A549 (cell line): ENCODE results near the gene USP25. TPM values are rescaled to one million over a fixed set of nuclear protein-coding genes. Genes with fewer than 3 reads are reported as not detected.

ENCODE experiments used
- ATAC-seq, 2 experiments: fragments of 200-7000 bp in 1 of 2; fragments of >200 bp in 1 of 2; cut with Nextera tagmentation in 1 of 2; cut with Tn5 transposase in 1 of 2; 3 replicates each; pipeline versions ENCODE4 v1.8.0 to v1.9.1; 2018 to 2020; ENCODE audit warnings: mild to moderate bottlenecking in 1 of 2, moderate library complexity in 1 of 2
- CTCF ChIA-PET: fragments of 300-600 bp; sonication (Branson Sonifier 250); formaldehyde crosslinking; extraction: SDS; loops from one replicate; lab custom pipeline; 2021; ENCODE audit warnings: antibody characterized with exemption, inconsistent platforms; lab: Yijun Ruan, JAX
- POLR2A ChIA-PET: fragments of 350-600 bp; formaldehyde crosslinking; extraction: SDS; loops from one replicate; lab custom pipeline; 2021; ENCODE audit warnings: antibody characterized with exemption, inconsistent platforms; lab: Yijun Ruan, JAX
- DNase-seq, 2 experiments: peaks; one replicate each; pipeline versions ENCODE4 v3.0.0 to v3.0.0-alpha.2; 2011 to 2016; ENCODE audit warnings: low read depth in 1 of 2, low spot score in 1 of 2
- FAIRE-seq: peaks from 2 replicates; lab custom pipeline; 2011; peaks lifted over from hg19 to GRCh38; lab: Jason Lieb, UNC
- H3K27ac ChIP-seq, 2 experiments: fragments of >200 bp; sonication (Bioruptor Twin); formaldehyde crosslinking; 3 replicates each; pipeline ENCODE4 v1.5.1; 2016 to 2017
- H3K4me1 ChIP-seq: fragments of >200 bp; sonication (Bioruptor Twin); formaldehyde crosslinking; 3 replicates; pipeline ENCODE4 v1.6.1; 2016
- H3K4me2 ChIP-seq: fragments of >200 bp; sonication (Bioruptor Twin); formaldehyde crosslinking; 3 replicates; pipeline ENCODE4 v1.6.1; 2016
- H3K4me3 ChIP-seq: fragments of >200 bp; sonication (Bioruptor Twin); formaldehyde crosslinking; 3 replicates; pipeline ENCODE4 v1.5.1; 2016
- H3K9me3 ChIP-seq: fragments of >200 bp; sonication (Bioruptor Twin); formaldehyde crosslinking; 3 replicates; pipeline ENCODE4 v1.6.1; 2016
- BHLHE40 ChIP-seq: IDR thresholded peaks from 2 replicates; pipeline ENCODE4 v1.6.1; 2012; ENCODE audit warnings: low read depth, low read length, inconsistent platforms
- CBX2 ChIP-seq: fragments of 200-600 bp; sonication (generic); IDR thresholded peaks from 2 replicates; pipeline ENCODE4 v1.6.1; 2016; ENCODE audit warnings: low read depth, mild to moderate bottlenecking, borderline replicate concordance
- EHF ChIP-seq: fragments of 250-450 bp; sonication (Bioruptor Pico); IDR thresholded peaks from 2 replicates; pipeline ENCODE4 v1.5.0; 2020; ENCODE audit warnings: mild to moderate bottlenecking
- EHMT2 ChIP-seq: fragments of 200-600 bp; sonication (generic); IDR thresholded peaks from 2 replicates; pipeline ENCODE4 v1.6.1; 2016; ENCODE audit warnings: antibody characterized with exemption, low read depth, mild to moderate bottlenecking, moderate library complexity
- ESRRA ChIP-seq: fragments of 150-350 bp; IDR thresholded peaks from 2 replicates; pipeline ENCODE4 v1.6.1; 2014; ENCODE audit warnings: mild to moderate bottlenecking, low read length, borderline replicate concordance
- FOXS1 ChIP-seq: fragments of 250-450 bp; sonication (Bioruptor Pico); IDR thresholded peaks from 2 replicates; pipeline ENCODE4 v1.5.0; 2020; ENCODE audit warnings: mild to moderate bottlenecking, moderate library complexity
- HDAC2 ChIP-seq: fragments of 200-600 bp; sonication (generic); IDR thresholded peaks from 2 replicates; pipeline ENCODE4 v1.6.1; 2016
- HOXA7 ChIP-seq: fragments of 250-450 bp; sonication (Bioruptor Pico); IDR thresholded peaks from 2 replicates; pipeline ENCODE4 v1.5.0; 2020; ENCODE audit warnings: mild to moderate bottlenecking, moderate library complexity
- HOXB5 ChIP-seq: fragments of 250-450 bp; sonication (Bioruptor Pico); IDR thresholded peaks from 2 replicates; pipeline ENCODE4 v1.5.0; 2020; ENCODE audit warnings: mild to moderate bottlenecking, moderate library complexity
- JUN ChIP-seq, 2 experiments: fragments of >200 bp; sonication (Bioruptor Twin); formaldehyde crosslinking; IDR thresholded peaks; 2 replicates in 1 of 2; 3 replicates in 1 of 2; pipeline ENCODE4 v1.6.1; 2016 to 2017
- JUNB ChIP-seq: fragments of >200 bp; sonication (Bioruptor Twin); formaldehyde crosslinking; IDR thresholded peaks from 2 replicates; pipeline ENCODE4 v1.6.1; 2016
- MAFK ChIP-seq: fragments of 450-650 bp; IDR thresholded peaks from 2 replicates; pipeline ENCODE4 v1.6.1; 2014; ENCODE audit not compliant: partially characterized antibody
- MAZ ChIP-seq: fragments of 150-350 bp; IDR thresholded peaks from 2 replicates; pipeline ENCODE4 v1.6.1; 2014; ENCODE audit warnings: antibody characterized with exemption, low read depth, low read length, borderline replicate concordance
- NR3C1 ChIP-seq: fragments of >200 bp; sonication (Bioruptor Twin); formaldehyde crosslinking; IDR thresholded peaks from 3 replicates; pipeline ENCODE4 v1.6.1; 2017
- PHF8 ChIP-seq: fragments of 200-600 bp; sonication (generic); IDR thresholded peaks from 2 replicates; pipeline ENCODE4 v1.6.1; 2016; ENCODE audit warnings: low read depth, mild to moderate bottlenecking, antibody characterized with exemption, moderate library complexity, borderline replicate concordance
- POLR2A ChIP-seq: IDR thresholded peaks from 2 replicates; pipeline ENCODE4 v1.6.1; 2012; ENCODE audit warnings: mild to moderate bottlenecking, low read length
- POLR2AphosphoS2 ChIP-seq: conservative IDR thresholded peaks from 2 replicates; pipeline ENCODE4 v1.6.1; 2012; ENCODE audit warnings: low read length, improper control_type of control experiment, inconsistent platforms
- RARB ChIP-seq: fragments of 250-450 bp; sonication (Bioruptor Pico); IDR thresholded peaks from 2 replicates; pipeline ENCODE4 v1.8.0; 2021; ENCODE audit warnings: mild to moderate bottlenecking, moderate library complexity
- RFX5 ChIP-seq: fragments of 450-650 bp; IDR thresholded peaks from 2 replicates; pipeline ENCODE4 v1.7.1; 2014; ENCODE audit warnings: antibody characterized with exemption, mild to moderate bottlenecking, moderate library complexity
- SMC3 ChIP-seq: fragments of >200 bp; sonication (Bioruptor Twin); formaldehyde crosslinking; IDR thresholded peaks from 3 replicates; pipeline ENCODE4 v1.6.1; 2018; ENCODE audit warnings: inconsistent platforms
- ZNF302 ChIP-seq: fragments of 250-450 bp; sonication (Bioruptor Pico); IDR thresholded peaks from 2 replicates; pipeline ENCODE4 v1.9.0; 2021; ENCODE audit warnings: inconsistent platforms, mild to moderate bottlenecking, moderate library complexity
- ZSCAN20 ChIP-seq: fragments of 250-450 bp; sonication (Bioruptor Pico); IDR thresholded peaks from 2 replicates; pipeline ENCODE4 v1.8.0; 2022; ENCODE audit warnings: mild to moderate bottlenecking, moderate library complexity
- whole genome bisulfite sequencing: methylation state at CpG from one replicate; pipeline ENCODE4 v1.1.6; 2017; ENCODE audit errors: missing lambda C conversion rate; 5-methylcytosine and 5-hydroxymethylcytosine counted together
- polyA plus RNA-seq, 4 experiments: library from polyadenylated mRNA; depleted of rRNA in 3 of 4; stranded (reverse); fragments of >200 nt; fragmentation: RNase III in 1 of 4; extraction: RNeasy Plus Mini Kit Qiagen cat#74134 plus additional on column Dnase treatment in 1 of 4; gene quantifications; 2 replicates in 3 of 4; 3 replicates in 1 of 4; pipeline ENCODE4 v1.2.3, GENCODE V29; 2011 to 2017
- TF ChIP-seq, protein P1 (sequence below): fragments of 150-350 bp; IDR thresholded peaks from 2 replicates; pipeline ENCODE4 v1.6.1; 2014; ENCODE audit warnings: low read depth, mild to moderate bottlenecking, low read length
- TF ChIP-seq, protein P2 (sequence below): fragments of 250-450 bp; sonication (Bioruptor Pico); IDR thresholded peaks from 2 replicates; pipeline ENCODE4 v1.5.0; 2020; ENCODE audit warnings: low read depth, mild to moderate bottlenecking, moderate library complexity
- TF ChIP-seq, protein P3 (sequence below): IDR thresholded peaks from 2 replicates; pipeline ENCODE4 v1.6.1; 2012
- TF ChIP-seq, protein P4 (sequence below): fragments of 200-600 bp; sonication (generic); IDR thresholded peaks from 2 replicates; pipeline ENCODE4 v1.6.1; 2016; ENCODE audit warnings: antibody characterized with exemption, mild to moderate bottlenecking, moderate library complexity
- TF ChIP-seq, protein P5 (sequence below): fragments of 250-450 bp; sonication (Bioruptor Pico); IDR thresholded peaks from 2 replicates; pipeline ENCODE4 v1.5.0; 2021; ENCODE audit warnings: mild to moderate bottlenecking, moderate library complexity, borderline replicate concordance

USP25 gene
- polyA plus RNA-seq, 2 of the 4 experiments (the other 2 are of a cell fraction): 15.3 to 33.5 TPM

DNA sequence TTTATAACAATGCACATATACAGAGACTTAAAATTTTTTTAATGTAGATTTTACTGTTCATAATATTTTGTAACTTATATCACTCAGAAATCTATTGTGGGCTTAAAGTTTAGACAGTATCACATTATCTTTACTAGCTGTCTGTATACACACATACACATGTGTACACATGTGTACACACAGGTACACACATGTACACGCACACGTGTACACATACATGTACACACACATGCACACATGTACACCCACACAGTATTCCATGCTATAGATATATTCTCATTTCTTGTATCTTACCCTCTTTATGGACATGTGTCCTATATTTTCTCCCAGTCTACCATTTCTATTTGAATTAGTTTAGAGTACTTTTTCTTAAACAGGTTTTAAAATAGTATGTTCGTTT is 123.3 kb downstream of the USP25 start:
- Histone ChIP-seq H3K4me1 (peaks cover 28% of the 10 kb centered on the region), H3K4me2 (no peak overlapping the region), H3K9me3 (no peaks in the 10 kb centered on the region), H3K27ac (no peak overlapping the region), H3K4me3 (no peak overlapping the region)
- DNase-seq: no peak
- FAIRE-seq: no peak
- WGBS: 93% methylated on average over 3 of the region's 3 CpGs
- POLR2A ChIA-PET: no interaction called here
- CTCF ChIA-PET: no interaction called here
- ATAC-seq: no peak
- TF ChIP-seq HOXA7 (no peak), EHMT2 (no peak), JUNB (no peak), POLR2AphosphoS2 (no peak), POLR2A (no peak), PHF8 (no peak), RFX5 (no peak), HDAC2 (no peak), FOXS1 (CRISPR knock-in tag) (no peak), ZSCAN20 (CRISPR knock-in tag) (no peak), EHF (CRISPR knock-in tag) (no peak), ESRRA (no peak)
- TF ChIP-seq, protein P1, sequence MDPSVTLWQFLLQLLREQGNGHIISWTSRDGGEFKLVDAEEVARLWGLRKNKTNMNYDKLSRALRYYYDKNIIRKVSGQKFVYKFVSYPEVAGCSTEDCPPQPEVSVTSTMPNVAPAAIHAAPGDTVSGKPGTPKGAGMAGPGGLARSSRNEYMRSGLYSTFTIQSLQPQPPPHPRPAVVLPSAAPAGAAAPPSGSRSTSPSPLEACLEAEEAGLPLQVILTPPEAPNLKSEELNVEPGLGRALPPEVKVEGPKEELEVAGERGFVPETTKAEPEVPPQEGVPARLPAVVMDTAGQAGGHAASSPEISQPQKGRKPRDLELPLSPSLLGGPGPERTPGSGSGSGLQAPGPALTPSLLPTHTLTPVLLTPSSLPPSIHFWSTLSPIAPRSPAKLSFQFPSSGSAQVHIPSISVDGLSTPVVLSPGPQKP: no peak
- TF ChIP-seq, protein P2, sequence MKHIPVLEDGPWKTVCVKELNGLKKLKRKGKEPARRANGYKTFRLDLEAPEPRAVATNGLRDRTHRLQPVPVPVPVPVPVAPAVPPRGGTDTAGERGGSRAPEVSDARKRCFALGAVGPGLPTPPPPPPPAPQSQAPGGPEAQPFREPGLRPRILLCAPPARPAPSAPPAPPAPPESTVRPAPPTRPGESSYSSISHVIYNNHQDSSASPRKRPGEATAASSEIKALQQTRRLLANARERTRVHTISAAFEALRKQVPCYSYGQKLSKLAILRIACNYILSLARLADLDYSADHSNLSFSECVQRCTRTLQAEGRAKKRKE (CRISPR knock-in tag): no peak

DNA sequence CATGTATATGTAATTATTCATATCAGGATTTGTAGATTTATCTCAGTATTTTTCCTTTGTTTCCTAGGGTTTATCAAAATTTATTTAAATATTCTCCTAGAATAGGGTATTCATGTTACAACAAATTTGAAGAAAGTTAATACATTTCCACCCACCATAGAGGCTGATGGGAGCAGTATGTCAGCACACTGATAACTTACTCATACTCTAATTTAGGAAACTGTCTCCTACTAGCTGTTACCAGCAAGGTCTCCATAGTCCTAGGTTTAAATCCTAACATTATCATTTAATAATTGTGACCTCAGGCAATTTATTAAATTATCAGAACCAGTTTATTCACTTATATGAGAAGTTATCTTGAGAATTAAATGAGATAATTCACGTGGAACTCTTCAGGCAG is 127.0 kb downstream of the USP25 start:
- no peak for FAIRE-seq
- H3K4me1 ChIP-seq: no peaks in the 10 kb centered on the region; the same call in 2 of the 3 replicates
- H3K4me2 ChIP-seq: no peak overlapping the region
- TF ChIP-seq HOXB5 (CRISPR knock-in tag) (no peak), CBX2 (no peak), NR3C1 (no peak), BHLHE40 (no peak), MAFK (no peak), RARB (CRISPR knock-in tag) (no peak), HDAC2 (no peak), SMC3 (no peak), MAZ (no peak), JUN (IDR thresholded peaks at IDR 0.05) (no peak)
- TF ChIP-seq, protein P3, sequence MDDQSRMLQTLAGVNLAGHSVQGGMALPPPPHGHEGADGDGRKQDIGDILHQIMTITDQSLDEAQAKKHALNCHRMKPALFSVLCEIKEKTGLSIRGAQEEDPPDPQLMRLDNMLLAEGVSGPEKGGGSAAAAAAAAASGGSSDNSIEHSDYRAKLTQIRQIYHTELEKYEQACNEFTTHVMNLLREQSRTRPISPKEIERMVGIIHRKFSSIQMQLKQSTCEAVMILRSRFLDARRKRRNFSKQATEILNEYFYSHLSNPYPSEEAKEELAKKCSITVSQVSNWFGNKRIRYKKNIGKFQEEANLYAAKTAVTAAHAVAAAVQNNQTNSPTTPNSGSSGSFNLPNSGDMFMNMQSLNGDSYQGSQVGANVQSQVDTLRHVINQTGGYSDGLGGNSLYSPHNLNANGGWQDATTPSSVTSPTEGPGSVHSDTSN: no peak
- ATAC-seq: no peak
- no peak overlapping the region for H3K4me3 ChIP-seq
- H3K27ac ChIP-seq: no peak overlapping the region
- ChIA-PET CTCF (no interaction called here), POLR2A (no interaction called here)
- 93% methylated on average over 1 of the region's 1 CpG for WGBS
- DNase-seq: no peak
- H3K9me3 ChIP-seq: no peaks in the 10 kb centered on the region

DNA sequence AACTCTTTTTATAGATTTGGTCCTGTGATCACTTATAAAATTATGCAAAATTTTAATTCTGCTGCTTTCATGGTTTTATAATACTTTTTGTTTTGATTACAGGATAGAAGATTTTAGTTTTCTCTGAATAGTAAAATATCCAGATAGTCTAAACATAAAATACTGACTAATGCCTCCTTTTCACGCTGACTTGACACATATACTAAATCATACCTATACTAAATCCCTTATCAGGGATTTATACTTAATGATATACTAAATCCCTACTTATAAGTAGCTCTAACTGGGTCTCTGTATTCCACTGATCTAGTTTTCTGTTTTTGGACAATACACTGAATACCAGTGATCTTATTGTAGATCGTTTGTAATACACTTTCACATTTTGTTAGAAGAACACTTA is 128.0 kb downstream of the USP25 start:
- H3K4me3 ChIP-seq: no peak overlapping the region
- ATAC-seq (no peak), FAIRE-seq (no peak), DNase-seq (no peak)
- H3K4me1 ChIP-seq: no peaks in the 10 kb centered on the region; the same call in 2 of the 3 replicates
- H3K9me3 ChIP-seq: no peaks in the 10 kb centered on the region
- TF ChIP-seq, protein P4, sequence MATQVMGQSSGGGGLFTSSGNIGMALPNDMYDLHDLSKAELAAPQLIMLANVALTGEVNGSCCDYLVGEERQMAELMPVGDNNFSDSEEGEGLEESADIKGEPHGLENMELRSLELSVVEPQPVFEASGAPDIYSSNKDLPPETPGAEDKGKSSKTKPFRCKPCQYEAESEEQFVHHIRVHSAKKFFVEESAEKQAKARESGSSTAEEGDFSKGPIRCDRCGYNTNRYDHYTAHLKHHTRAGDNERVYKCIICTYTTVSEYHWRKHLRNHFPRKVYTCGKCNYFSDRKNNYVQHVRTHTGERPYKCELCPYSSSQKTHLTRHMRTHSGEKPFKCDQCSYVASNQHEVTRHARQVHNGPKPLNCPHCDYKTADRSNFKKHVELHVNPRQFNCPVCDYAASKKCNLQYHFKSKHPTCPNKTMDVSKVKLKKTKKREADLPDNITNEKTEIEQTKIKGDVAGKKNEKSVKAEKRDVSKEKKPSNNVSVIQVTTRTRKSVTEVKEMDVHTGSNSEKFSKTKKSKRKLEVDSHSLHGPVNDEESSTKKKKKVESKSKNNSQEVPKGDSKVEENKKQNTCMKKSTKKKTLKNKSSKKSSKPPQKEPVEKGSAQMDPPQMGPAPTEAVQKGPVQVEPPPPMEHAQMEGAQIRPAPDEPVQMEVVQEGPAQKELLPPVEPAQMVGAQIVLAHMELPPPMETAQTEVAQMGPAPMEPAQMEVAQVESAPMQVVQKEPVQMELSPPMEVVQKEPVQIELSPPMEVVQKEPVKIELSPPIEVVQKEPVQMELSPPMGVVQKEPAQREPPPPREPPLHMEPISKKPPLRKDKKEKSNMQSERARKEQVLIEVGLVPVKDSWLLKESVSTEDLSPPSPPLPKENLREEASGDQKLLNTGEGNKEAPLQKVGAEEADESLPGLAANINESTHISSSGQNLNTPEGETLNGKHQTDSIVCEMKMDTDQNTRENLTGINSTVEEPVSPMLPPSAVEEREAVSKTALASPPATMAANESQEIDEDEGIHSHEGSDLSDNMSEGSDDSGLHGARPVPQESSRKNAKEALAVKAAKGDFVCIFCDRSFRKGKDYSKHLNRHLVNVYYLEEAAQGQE: no peak
- TF ChIP-seq EHMT2 (no peak), ZNF302 (no peak), RARB (CRISPR knock-in tag) (no peak), FOXS1 (CRISPR knock-in tag) (no peak), PHF8 (no peak)
- TF ChIP-seq, protein P5, sequence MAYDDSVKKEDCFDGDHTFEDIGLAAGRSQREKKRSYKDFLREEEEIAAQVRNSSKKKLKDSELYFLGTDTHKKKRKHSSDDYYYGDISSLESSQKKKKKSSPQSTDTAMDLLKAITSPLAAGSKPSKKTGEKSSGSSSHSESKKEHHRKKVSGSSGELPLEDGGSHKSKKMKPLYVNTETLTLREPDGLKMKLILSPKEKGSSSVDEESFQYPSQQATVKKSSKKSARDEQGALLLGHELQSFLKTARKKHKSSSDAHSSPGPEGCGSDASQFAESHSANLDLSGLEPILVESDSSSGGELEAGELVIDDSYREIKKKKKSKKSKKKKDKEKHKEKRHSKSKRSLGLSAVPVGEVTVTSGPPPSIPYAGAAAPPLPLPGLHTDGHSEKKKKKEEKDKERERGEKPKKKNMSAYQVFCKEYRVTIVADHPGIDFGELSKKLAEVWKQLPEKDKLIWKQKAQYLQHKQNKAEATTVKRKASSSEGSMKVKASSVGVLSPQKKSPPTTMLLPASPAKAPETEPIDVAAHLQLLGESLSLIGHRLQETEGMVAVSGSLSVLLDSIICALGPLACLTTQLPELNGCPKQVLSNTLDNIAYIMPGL (CRISPR knock-in tag): no peak
- ChIA-PET CTCF (no interaction called here), POLR2A (no interaction called here)
- H3K4me2 ChIP-seq: no peak overlapping the region
- 90% methylated on average over 2 of the region's 2 CpGs for WGBS
- H3K27ac ChIP-seq: no peak overlapping the region
